GM19395 (cell line): ENCODE results near the gene RAB3IL1.
"Not testable (repeated sequence)": the region's sequence is repeated elsewhere in the genome, so short reads cannot be mapped to it uniquely, and the experiment has no call there.

Source experiments
- ATAC-seq: cut with Tn5 transposase; IDR thresholded peaks from one replicate; pipeline ENCODE4 v1.9.1; 2021; ENCODE audit warnings: mild to moderate bottlenecking, moderate library complexity; ENCODE audit not compliant: unreplicated experiment

Gene RAB3IL1, protein sequence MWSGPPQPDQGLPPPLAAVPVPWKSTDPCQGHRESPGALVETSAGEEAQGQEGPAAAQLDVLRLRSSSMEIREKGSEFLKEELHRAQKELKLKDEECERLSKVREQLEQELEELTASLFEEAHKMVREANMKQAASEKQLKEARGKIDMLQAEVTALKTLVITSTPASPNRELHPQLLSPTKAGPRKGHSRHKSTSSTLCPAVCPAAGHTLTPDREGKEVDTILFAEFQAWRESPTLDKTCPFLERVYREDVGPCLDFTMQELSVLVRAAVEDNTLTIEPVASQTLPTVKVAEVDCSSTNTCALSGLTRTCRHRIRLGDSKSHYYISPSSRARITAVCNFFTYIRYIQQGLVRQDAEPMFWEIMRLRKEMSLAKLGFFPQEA

DNA sequence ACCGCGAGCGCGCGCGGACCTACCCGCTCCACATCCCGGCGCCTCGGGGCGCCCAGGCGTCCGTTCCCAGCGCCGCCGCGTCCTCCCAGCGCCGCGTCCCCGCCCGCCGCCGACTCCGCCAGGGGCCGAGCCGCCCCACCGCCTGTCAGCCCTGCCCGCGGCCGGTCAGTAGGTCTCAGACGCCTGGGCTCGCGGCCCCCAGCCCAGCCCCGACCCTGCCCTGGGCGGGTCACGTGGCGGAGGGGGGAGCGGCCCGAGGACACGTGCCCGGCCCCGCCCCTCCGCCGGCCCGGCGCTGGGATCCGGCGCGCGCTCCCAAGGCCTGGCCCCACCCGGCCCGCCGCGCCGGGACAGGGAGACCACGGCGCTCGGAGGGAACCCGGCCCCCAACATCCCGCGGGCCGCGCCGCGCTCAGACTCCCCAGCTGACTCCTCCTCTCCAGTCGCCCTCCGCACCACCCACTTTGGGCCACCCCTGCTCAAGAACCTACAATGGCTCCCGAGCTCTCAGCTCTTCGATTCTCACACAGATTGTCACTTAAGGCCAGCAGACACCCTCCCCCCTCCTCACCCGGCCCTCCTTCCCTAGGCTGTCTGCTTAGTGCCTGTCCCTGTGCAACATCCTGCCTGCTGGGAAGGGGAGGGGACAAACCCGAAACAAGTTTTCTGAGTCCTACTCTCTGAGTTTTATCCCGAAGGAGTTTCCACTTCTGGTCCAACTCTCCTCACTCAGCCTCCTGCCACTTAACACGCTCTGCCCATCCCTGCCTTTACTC is at the start of gene RAB3IL1:
Gene RAB3IL1, minus strand, starts transcription at position 233 of the 776 bp plus-strand sequence. Its CDS starts 199 bp downstream, at position 34.
- ATAC-seq = no peak

DNA sequence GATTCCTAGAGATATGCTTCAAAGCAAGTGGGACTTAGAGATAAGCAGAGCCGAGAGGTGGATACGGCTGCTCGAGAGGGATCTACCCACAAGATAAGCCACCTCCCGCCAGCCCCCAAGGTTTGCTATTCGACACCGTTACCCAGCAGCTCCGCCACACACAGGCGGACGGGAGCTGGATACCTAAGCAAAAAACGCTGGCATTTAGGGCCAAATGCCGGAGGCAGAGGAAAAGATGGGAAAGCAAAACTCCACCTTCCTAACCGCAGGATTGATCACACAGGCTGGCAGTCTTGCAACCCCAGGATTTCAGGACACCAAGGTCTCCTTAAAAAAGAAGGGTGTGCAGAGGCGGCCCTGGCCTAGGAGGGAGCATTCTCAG is 49.4 kb upstream of the RAB3IL1 start:
- ATAC-seq = no peak

DNA sequence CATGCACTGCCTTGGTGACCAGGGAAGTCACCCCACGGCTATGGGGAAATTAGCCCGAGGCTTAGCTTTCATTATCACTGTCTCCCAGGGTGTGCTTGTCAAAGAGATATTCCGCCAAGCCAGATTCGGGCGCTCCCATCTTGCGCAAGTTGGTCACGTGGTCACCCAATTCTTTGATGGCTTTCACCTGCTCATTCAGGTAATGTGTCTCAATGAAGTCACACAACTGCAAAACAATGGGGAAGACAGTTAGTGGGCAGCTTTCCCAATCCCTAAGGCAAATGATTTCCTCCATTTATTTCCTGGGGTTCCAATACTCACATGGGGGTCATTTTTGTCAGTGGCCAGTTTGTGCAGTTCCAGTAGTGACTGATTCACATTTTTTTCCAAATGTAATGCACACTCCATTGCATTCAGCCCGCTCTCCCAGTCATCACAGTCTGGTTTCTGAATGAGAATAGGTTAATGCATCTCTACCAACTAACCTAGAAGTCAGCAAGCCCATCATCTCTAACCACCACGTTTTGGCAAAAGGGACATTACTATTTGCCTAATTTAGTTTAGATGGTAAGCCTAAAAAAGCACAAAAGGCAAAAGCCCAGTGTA is 47.4 kb upstream of the RAB3IL1 start:
- ATAC-seq = not testable (repeated sequence)

DNA sequence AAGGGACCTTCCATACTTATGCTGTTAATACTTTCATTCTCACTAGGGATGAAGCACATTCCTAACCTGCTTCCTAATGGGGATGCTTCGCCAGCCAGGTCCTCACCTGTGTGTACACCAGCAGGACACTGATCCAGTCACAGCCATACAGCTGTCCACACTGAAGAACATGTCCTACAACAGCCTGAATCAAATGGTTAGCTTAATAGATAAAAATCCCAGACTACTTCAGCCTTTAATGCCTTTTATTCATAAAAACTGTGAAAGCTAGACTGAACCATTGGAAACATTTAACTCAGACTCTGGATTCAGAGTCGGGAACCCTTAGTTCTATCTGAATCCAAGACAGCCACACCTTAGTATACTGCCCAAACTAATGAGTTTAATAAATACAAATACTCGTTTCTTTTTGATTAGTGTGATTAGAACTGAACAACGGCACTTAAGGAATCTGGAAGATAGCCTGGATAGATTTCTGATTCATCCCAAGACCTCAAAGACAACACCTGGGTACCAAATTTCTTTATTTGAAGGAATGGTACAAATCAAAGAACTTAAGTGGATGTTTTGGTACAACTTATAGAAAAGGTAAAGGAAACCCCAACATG is 46.8 kb upstream of the RAB3IL1 start:
- no peak for ATAC-seq

DNA sequence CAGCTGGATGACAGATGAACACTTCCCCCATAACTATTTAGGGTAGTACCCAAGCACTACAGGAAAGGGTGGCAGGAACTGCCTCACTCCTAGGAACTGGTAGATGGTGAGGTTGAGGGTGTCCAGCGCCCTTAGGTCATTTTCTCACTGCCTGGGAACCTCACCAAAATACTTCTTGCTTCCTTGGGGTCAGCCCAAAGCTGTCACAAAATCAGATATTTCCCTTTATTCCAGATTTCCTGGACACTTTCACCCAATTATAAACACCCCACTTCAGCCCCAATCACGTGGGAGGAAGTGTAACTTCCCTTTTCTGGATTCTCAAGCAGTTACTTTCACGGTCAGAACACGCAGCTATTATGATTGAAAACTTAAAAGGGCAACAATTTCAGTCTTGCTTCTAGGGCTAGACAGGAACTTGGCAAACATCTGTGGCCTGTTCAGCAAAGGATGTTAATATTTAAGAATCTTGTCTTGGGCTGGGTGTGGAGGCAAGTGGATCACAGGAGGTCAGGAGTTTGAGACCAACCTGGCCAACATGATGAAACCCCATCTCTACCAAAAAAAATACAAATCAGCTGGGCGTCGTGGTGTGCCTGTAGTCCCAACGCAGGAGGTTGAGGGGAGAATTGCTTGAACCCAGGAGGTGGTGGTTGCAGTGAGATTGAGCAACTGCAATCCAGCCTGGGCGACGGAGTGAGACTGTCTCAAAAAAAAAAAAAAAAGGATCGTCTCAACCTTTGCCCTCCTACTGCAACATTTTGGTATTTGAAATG is 46.1 kb upstream of the RAB3IL1 start:
- no peak for ATAC-seq

DNA sequence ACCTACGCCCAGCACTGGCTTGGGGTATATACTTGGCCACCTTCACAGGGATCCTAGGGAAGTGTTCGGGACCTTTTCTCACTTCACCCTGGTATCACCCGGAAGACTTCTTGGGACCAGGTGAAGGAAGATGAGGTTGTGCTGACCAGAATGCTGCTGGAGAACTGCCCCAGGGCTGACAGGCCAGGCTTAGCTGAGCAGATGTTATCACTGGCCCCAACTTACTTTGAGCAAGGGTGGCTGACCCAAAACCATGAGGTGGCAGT is 45.6 kb upstream of the RAB3IL1 start:
- ATAC-seq = no peak

DNA sequence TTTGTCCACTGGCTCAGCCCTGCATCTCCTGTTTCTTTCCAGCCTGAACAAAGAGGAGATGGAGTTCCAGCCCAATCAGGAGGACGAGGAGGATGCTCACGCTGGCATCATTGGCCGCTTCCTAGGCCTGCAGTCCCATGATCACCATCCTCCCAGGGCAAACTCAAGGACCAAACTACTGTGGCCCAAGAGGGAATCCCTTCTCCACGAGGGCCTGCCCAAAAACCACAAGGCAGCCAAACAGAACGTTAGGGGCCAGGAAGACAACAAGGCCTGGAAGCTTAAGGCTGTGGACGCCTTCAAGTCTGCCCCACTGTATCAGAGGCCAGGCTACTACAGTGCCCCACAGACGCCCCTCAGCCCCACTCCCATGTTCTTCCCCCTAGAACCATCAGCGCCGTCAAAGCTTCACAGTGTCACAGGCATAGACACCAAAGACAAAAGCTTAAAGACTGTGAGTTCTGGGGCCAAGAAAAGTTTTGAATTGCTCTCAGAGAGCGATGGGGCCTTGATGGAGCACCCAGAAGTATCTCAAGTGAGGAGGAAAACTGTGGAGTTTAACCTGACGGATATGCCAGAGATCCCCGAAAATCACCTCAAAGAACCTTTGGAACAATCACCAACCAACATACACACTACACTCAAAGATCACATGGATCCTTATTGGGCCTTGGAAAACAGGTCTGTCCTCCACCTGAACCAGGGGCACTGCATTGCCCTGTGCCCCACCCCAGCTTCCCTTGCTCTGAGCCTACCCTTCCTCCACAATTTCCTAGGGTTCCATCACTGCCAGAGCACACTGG is 45.0 kb upstream of the RAB3IL1 start:
- ATAC-seq = no peak

DNA sequence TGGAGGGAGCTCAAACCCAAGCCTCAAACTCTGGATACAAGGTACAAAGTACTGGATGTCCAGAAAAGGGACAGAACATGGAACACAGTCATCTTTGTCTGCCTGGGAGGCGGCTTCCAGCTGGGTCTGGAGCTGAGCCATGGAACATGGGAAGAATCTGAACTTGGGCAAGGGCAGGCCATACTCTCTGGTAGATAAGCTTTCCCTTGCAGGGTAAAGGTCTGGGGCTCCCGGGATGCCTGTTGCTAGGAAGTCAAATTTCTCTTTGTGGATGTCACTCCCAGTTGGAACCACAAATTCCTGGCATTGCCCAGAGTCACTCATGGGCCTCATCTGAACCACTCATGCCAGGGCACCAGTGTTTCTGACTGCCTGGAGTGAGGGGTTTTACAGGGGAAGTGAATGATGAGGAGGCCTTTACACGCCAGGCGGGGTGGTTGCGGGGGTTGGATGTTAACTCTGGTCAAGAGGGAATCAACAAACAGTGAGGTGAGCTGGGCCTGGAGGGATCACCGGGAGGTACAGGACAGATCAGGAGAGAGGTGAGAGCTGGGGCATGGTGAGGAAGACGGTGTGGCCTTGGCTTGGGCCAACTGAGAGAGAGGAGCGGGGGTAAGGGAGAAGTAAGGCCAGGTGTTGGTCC is 44.3 kb upstream of the RAB3IL1 start:
- no peak for ATAC-seq

DNA sequence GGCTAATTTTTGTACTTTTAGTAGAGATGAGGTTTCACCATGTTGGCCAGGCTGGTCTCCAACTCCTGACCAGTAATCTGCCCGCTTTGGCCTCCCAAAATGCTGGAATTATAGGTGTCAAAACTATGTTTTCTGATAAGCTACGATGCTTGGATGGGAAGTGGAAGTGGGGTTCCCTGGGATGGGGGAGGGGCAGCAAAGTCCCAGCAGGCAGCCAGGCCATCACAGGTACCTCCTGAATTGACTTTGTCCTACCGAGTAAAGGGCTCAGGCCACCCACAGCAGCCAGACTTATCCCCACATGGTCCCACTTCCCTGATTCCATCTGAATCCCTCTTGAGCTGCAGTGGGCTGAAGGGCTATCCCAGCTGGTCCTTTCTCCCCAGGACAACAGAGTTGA is 43.2 kb upstream of the RAB3IL1 start:
- ATAC-seq = no peak

DNA sequence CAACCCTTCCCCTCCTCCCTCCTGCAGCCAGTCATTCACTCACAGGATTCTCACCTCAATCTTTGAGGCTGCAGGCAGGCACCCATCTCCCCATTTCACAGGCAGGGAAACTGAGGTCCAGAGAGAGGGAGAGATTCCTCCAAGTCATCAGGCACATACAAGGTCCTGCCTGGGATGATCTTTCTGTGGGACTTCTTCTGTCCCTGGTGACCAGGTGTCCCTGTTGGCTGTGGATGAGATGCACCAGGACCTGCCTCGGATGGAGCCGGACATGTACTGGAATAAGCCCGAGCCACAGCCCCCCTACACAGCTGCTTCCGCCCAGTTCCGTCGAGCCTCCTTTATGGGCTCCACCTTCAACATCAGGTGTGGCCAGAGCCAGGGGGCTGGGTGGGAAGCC is 42.3 kb upstream of the RAB3IL1 start:
- ATAC-seq = no peak

DNA sequence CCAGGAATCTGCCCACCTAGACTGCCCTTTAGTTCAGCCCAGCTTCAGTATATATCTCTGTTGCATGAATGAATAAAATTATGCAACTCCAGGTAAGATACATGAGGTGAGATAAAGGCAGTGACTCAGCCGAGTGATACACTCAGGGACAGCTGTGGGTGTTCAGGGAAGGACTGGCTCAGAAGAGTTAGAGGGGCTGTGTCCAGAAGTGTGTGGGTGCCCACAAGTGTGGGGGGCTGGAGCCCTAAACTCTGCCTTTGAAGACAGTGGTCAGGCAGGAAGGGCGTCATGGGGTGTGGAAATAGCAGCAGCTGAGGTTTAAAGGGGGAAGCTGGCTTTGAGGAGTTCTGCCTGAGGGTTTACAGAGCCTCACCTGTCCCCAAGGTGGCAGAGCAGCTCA is 41.7 kb upstream of the RAB3IL1 start:
- no peak for ATAC-seq

DNA sequence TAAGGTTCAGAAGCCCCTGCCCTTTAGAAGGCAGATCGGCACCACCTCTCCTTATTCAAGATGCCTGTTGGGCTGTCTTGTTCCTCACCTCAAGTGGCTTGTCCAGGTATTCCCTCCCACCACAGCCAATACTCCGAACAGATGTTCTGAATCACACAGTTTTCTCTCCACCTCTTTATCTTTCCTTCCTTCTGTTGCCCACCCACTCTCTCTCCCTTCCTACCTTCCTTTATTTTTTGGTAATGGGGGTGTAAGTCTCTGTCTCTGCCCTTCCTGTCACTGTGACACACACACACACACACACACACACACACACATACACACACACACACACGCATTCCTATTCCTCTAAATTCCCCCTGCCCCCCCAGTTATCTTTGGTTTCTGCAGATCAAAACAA is 41.2 kb upstream of the RAB3IL1 start:
- no peak for ATAC-seq

DNA sequence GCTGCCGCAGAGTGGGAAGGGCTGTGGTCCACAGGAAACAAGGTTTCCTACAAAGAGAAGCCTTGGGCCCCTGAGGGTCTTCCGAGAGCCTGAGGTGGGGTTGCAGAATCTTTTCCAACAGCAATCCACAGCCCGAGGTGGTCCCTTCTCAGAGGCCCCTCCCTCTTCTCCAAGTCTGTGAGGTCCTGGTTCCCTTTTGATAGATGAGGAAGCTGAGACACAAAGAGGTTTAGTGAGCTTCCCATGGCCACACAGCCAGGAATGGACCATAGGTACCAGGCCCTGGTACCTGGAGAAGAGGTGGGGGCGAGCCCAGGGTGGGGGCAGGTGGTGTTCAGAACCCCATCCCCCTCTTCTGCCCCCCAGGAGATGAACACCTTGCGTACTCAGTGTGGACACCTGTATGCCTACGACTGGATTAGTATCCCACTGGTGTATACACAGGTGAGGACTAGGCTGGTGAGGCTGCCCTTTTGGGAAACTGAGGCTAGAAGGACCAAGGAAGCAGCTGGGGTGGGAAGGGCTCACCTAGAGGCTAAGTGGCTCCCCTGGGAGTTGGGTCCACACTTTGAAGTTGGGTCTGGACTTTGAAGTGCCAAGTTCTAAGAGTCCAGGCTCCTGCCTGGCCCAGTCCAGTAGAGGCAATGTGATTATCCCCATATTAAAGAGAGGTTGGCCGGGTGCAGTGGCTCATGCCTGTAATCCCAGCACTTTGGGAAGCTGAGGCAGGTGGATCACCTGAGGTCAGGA is 39.8 kb upstream of the RAB3IL1 start:
- no peak for ATAC-seq

DNA sequence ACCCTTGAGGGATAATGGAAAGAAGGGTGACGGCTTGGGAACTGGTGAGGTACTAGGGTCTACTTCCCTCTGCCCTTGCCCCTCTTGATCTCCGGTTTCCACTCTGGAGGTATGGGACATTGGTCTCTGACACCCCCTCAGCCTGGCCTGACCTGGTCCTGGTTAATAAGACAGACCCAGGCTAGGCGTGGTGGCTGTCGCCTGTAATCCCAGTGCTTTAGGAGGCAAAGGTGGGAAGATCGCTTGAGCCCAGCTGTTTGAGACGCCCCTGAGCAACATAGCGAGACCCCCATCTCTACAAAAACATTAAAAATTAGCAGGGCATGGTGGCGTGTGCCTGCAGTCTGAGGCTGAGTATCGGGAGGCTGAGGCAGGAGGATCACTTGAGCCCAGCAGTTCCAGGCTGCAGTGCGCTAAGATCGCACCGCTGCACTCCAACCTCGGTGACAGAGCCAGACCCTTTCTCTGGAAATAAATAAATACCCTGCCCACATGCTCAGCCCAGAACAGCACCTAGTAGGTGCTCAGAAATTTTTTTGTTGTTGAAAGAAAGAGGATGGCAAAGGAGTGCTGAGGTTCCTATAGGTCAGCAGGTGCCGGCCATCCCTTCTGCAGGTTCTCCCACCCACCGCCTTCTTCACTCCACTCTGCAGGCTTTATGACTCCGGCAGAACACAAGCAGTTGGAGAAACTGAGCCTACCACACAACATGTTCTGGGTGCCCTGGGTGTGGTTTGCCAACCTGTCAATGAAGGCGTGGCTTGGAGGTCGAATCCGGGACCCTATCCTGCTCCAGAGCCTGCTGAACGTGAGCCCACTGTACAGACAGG is 39.0 kb upstream of the RAB3IL1 start:
- ATAC-seq = no peak

DNA sequence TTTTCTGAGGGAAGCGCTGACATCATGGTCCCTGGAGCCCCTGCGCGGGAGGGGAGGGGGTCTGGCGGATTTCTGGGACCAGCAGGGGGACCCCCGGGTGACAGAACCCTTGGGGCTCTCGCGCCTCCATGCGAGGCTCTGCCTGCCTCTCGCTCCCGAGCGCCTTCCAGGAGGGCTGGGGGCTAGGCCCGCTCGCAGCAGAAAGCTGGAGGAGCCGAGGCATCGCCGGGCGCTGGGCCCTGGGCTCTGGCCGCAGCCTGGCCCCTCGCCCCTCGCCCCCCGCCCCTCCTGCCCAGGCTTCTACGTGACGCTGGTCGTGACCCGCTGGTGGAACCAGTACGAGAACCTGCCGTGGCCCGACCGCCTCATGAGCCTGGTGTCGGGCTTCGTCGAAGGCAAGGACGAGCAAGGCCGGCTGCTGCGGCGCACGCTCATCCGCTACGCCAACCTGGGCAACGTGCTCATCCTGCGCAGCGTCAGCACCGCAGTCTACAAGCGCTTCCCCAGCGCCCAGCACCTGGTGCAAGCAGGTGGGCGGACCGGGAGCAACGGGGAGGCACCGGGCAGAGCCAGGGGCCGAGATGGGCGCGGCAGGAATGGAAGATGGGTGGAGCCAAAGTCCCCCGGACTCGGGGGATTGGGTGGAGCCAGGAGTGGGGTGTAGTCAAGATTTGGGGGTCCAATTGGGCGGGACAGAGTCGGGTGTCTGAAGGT is 38.2 kb upstream of the RAB3IL1 start:
- no peak for ATAC-seq

DNA sequence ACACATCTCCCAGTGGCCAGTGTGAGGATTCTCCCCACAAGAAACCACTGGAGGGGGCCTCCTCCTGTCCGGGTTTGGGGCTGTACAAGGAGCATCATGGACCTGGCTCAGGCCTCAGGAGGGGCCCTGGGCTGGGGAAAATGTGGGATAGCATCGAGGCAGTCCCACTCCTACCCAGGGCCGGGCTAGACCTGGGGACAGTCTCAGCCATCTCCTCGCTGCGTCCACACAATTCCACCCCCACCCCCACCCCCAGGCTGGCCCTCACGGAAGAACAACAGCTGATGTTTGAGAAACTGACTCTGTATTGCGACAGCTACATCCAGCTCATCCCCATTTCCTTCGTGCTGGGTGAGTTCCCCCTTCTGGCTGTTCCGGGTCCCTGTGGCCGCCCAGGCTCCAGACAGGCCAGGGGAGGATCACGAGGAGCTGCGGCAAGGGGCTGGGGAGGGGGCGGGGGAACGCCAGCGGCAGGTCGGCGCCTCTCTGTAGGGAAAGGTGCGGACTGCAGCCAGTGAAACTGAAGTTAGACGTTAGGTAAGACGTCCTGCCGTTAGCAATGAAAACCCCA is 37.6 kb upstream of the RAB3IL1 start:
- no peak for ATAC-seq
